ENCODE results near the gene TNPO3.

GRCh38 chr7:129074994-129075393 is 20.1 kb upstream of the TNPO3 start:
- TF ChIP-seq CTCF (IDR thresholded peaks at IDR 0.05; ENCODE audit: low read depth, low read length), result no peak
- no peak for TF ChIP-seq EZH2phosphoT487 (IDR thresholded peaks at IDR 0.05; ENCODE audit: low read depth)

All from OCI-LY3 (cell line).